COLO829 (cell line): ENCODE data around the gene LIME1.

Source experiments
- DNase-seq: peaks from one replicate; pipeline ENCODE4 v3.0.0; 2012; ENCODE audit warnings: low spot score

LIME1 gene, protein sequence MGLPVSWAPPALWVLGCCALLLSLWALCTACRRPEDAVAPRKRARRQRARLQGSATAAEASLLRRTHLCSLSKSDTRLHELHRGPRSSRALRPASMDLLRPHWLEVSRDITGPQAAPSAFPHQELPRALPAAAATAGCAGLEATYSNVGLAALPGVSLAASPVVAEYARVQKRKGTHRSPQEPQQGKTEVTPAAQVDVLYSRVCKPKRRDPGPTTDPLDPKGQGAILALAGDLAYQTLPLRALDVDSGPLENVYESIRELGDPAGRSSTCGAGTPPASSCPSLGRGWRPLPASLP

DNA sequence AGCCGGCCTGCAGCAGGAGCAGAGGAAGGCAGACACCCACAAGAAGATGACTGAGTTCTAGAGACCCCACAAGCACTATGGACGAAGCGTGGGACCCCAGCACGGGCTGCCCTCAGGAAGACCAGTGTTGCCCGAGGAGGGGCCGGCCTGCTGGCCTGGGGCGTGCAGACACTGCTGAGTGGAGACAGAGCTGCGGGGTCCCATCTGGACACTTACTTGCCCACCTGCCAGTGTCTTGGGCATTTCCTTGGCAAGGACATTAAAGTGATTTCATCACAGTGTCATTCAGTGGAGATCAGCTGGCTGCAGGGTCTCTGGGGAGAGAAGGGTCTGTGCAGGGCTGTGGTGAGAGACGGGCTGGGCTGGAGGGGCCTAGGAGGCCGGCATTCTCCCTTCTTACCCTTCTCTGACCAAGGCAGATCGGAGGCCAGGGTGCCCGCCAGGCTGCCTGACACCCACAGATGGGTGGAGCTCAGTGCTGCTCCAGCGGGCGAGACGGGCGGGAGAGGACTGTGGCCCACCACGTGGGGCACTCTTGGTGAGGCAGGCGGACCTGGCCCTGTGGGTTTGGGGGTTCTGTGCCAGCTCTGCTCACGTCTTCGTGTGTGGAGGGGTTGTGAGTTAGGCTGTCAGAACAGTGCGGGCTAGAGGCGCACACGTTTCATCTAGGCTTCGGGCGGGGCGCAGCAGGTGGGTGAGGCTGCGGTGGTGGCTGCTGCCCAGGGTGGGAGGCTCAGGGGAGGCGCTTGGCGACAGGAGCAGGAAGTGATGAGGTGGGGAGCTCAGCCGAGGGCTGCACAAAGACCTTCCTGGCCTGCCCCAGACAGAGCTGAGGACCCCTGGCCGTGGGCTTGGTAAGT is at the start of gene LIME1:
Gene LIME1, plus strand, starts transcription at position 806 of the 860 bp plus-strand sequence. CDS start 886 bp downstream, outside the sequence.
- DNase-seq: no peak

- DNase-seq: no peak
These were observed 48.9 kb upstream of the LIME1 start for GRCh38 chr20:63687419-63688178.

- DNase-seq: no peak
These were observed 48.0 kb upstream of the LIME1 start for GRCh38 chr20:63688228-63689045.

DNA sequence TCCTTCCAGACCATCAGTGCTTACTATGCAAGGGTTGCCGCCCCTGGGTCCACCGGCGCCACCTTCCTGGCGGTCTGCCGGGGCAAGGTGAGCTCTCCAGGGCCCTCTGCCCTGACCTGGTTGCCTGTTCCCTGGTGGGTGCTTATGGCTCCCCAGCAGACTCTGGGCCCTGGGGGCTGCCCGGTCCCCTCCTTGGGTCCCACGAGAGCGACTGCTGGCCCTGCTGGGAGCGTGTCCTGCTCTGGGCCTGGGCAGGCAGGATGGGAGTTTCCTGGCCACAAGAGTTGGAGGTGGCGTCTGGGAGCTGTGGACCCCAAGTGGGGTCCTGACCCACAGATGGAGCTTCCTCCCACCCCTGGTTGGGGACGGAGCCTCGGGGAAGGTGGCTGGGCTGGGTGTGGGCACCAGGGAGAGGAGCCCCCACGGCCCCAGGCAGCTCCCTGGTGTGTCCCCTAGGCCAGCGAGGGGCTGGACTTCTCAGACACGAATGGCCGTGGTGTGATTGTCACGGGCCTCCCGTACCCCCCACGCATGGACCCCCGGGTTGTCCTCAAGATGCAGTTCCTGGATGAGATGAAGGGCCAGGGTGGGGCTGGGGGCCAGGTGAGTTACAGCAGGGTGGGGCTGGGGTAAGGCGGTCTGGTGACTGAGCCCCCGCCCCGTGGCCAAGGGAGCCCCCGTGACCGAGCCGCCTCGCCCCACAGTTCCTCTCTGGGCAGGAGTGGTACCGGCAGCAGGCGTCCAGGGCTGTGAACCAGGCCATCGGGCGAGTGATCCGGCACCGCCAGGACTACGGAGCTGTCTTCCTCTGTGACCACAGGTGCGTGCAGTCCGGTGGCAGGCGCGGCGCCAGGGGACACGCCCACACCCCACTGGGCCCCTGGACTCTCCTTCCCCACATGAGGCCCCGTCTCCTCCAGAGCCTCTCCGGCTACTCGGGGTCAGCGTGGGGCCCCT is 47.1 kb upstream of the LIME1 start:
- DNase-seq: no peak

- DNase-seq: no peak
These were observed 46.2 kb upstream of the LIME1 start for GRCh38 chr20:63690003-63690897.

- DNase-seq: no peak
These were observed 45.4 kb upstream of the LIME1 start for GRCh38 chr20:63690898-63691710.

- no peak for DNase-seq
These were observed 44.6 kb upstream of the LIME1 start for GRCh38 chr20:63691711-63692435.

DNA sequence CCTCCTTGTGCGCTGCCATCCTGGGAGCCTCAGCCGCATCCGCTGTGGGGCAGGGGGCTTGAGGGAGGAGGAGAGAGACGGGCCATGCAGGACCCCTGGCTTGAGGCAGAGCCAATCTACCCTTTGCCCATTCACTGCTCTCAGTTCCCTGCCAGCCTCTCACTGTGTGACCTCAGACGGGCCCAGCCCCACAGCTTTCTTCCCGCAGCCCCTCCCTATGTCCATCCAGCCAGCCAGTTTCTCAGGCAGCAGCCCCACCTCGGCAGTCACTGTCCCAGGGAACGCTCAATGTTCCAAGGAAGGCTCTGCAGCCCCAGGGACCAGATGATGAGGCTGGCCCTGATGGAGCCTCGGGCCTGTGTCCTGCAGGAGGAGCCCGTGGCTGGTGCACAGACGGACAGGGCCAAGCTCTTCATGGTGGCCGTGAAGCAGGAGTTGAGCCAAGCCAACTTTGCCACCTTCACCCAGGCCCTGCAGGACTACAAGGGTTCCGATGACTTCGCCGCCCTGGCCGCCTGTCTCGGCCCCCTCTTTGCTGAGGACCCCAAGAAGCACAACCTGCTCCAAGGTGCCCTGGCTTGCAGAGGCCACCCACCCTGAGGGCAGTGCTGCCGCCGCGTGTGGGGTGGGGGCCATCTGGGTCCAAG is 43.9 kb upstream of the LIME1 start:
- no peak for DNase-seq

DNA sequence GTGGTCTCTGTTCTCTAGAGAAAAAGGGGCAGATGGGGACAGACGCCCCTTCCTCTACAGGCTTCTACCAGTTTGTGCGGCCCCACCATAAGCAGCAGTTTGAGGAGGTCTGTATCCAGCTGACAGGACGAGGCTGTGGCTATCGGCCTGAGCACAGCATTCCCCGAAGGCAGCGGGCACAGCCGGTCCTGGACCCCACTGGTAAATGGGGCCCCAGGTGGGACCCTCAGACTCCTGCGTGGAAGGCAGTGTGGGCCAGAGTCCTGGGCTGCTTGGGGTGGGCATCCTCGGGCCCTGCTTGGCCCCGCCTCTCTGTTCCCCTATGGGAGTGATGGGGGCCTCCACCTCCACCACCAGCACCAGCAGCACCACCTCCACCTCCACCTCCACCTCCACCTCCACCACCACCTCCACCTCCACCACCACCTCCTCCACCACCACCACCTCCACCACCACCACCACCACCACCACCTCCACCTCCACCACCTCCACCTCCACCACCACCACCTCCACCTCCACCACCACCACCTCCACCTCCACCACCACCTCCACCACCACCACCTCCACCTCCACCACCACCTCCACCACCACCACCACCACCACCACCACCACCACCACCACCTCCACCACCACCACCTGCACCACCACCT is 43.3 kb upstream of the LIME1 start:
- no peak for DNase-seq

DNA sequence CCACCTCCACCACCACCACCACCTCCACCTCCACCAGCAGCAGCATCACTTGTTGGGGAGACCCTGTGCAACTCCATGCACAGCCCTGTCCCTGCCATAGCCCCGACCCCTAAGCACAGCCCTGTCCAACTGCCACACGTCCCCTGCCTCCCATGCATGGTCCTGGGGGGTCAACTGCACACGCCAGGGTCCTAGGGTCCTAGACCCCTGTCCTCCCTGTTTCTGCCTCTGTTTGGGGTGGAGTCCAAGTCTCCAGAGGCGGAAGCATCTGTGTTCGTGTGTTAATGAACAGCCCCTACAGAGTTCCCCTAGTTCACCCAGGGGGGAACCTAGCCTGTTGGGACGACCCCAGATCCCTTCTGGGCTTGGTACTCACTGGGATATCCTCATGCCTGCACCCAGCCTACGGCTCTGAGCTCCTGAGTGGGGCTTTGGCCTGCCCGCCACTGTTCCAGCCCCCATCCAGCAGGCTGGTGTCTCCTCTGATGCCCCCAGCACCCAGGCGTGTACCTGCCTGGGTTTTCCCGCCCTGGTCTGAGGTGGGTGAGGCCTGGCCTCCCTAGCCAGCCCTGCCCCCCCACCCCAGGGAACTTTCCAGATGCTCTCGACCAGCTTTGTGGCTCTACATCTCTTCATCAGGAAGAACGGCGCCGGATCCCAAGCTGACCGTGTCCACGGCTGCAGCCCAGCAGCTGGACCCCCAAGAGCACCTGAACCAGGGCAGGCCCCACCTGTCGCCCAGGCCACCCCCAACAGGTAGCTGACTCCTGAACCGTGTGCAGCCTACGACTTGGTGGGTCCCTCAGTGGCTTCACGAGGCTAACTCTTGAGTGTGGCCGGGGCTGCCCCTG is 42.5 kb upstream of the LIME1 start:
- no peak for DNase-seq

- no peak for DNase-seq
These were observed 41.7 kb upstream of the LIME1 start for GRCh38 chr20:63694584-63695423.

GRCh38 chr20:63695424-63696305 is 40.8 kb upstream of the LIME1 start:
- no peak for DNase-seq

DNA sequence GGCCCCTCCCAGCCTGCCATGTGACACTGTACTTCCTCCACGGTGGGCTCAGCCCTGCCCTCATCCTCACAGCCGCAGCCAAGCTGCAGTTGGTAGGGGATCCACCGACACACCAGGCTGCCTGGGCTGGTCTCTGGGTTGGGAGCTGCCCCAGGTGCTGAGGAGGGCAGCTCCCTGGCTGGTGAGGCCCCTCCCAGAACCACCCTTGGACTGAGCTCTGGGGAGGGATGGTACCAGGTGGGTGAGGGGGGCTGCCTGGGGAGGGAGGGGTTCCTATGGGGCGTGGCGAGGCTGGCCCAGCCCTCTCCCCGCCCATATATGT is 40.2 kb upstream of the LIME1 start:
- DNase-seq: no peak
